A673 (cell line): ENCODE results near the gene ATG10.

Experiments used
- CTCF ChIP-seq: fragments of 300-800, 200-600 bp; sonication (generic); conservative IDR thresholded peaks from 2 replicates; pipeline ENCODE4 v1.5.1; 2017; ENCODE audit warnings: low read depth, mild to moderate bottlenecking, antibody characterized with exemption, low read length, moderate library complexity, mixed read lengths
- EZH2 ChIP-seq: fragments of 200-600 bp; sonication (generic); IDR thresholded peaks from 2 replicates; pipeline ENCODE4 v1.6.1; 2017; ENCODE audit warnings: borderline replicate concordance, low read depth, mild to moderate bottlenecking, mixed read lengths, antibody characterized with exemption, low read length; ENCODE audit not compliant: poor library complexity, severe bottlenecking

- TF ChIP-seq CTCF (no peak), EZH2 (no peak)
These were observed 293.2 kb downstream of the ATG10 start for GRCh38 chr5:82265047-82265446.
